ENCODE results near the gene POU6F2.

POU6F2 gene

GRCh38 chr7:39043531-39043930 is 65.8 kb downstream of the POU6F2 start:
- TF ChIP-seq ZFX (IDR thresholded peaks at IDR 0.05; ENCODE audit: borderline replicate concordance) (no peak), CTCF (IDR thresholded peaks at IDR 0.05) (no peak)

GRCh38 chr7:39044489-39044888 is 66.8 kb downstream of the POU6F2 start:
- TF ChIP-seq CTCF (IDR thresholded peaks at IDR 0.05) (no peak), ZFX (IDR thresholded peaks at IDR 0.05; ENCODE audit: borderline replicate concordance) (no peak)
- H3K27ac ChIP-seq = no peak overlapping the region

More at GRCh38 chr7:39043531-39043930, 65.8 kb downstream of the POU6F2 start:
- no peak overlapping the region for H3K27ac ChIP-seq

- TF ChIP-seq ZFX (IDR thresholded peaks at IDR 0.05; ENCODE audit: borderline replicate concordance) (no peak), CTCF (IDR thresholded peaks at IDR 0.05) (no peak)
- no peak overlapping the region for H3K27ac ChIP-seq
Observed at GRCh38 chr7:39045231-39045630, 67.5 kb downstream of the POU6F2 start.

- no peak overlapping the region for H3K27ac ChIP-seq
- no peak for TF ChIP-seq ZFX (IDR thresholded peaks at IDR 0.05; ENCODE audit: borderline replicate concordance)
- no peak for TF ChIP-seq CTCF (IDR thresholded peaks at IDR 0.05)
Observed at GRCh38 chr7:39051279-39051678, 73.6 kb downstream of the POU6F2 start.

GRCh38 chr7:39051707-39052106 is 74.0 kb downstream of the POU6F2 start:
- TF ChIP-seq ZFX (IDR thresholded peaks at IDR 0.05; ENCODE audit: borderline replicate concordance) (no peak), CTCF (IDR thresholded peaks at IDR 0.05) (no peak)
- H3K27ac ChIP-seq = no peak overlapping the region

GRCh38 chr7:39054731-39055130 is 77.0 kb downstream of the POU6F2 start:
- H3K27ac ChIP-seq = no peak overlapping the region
- no peak for TF ChIP-seq ZFX (IDR thresholded peaks at IDR 0.05; ENCODE audit: borderline replicate concordance)
- no peak for TF ChIP-seq CTCF (IDR thresholded peaks at IDR 0.05)

- TF ChIP-seq CTCF (IDR thresholded peaks at IDR 0.05) (no peak), ZFX (IDR thresholded peaks at IDR 0.05; ENCODE audit: borderline replicate concordance) (no peak)
- H3K27ac ChIP-seq = no peak overlapping the region
Observed at GRCh38 chr7:39056153-39056552, 78.4 kb downstream of the POU6F2 start.

All from 22Rv1 (cell line).